GM23248 (cell line): ENCODE data around the gene GFOD1. TPM values are rescaled to one million over a fixed set of nuclear protein-coding genes. Genes with fewer than 3 reads are reported as not detected.

Experiments
- DNase-seq: peaks from one replicate; pipeline ENCODE4 v3.0.0-alpha.2; 2015
- H2AFZ ChIP-seq: fragments of 200-600 bp; sonication (generic); 2 replicates; pipeline ENCODE4 v1.6.1; 2016; ENCODE audit warnings: antibody characterized with exemption
- H3F3A ChIP-seq: fragments of 200-600 bp; sonication (generic); 2 replicates; pipeline ENCODE4 v1.6.1; 2016; ENCODE audit warnings: mild to moderate bottlenecking, antibody characterized with exemption, mixed run types; ENCODE audit not compliant: insufficient read depth
- H3K27ac ChIP-seq: fragments of 200-600 bp; sonication (generic); 2 replicates; pipeline ENCODE4 v1.5.1; 2016; ENCODE audit warnings: mild to moderate bottlenecking
- H3K27me3 ChIP-seq: fragments of 200-600 bp; sonication (generic); replicated peaks from 2 replicates; pipeline ENCODE4 v1.6.1; 2016; ENCODE audit warnings: mild to moderate bottlenecking; ENCODE audit not compliant: insufficient read depth
- H3K36me3 ChIP-seq: fragments of 200-600 bp; sonication (generic); 2 replicates; pipeline ENCODE4 v1.6.1; 2016; ENCODE audit warnings: low read depth, mild to moderate bottlenecking
- H3K4me1 ChIP-seq: fragments of 200-600 bp; sonication (generic); 2 replicates; pipeline ENCODE4 v1.6.1; 2016; ENCODE audit warnings: mild to moderate bottlenecking; ENCODE audit not compliant: insufficient read depth
- H3K4me2 ChIP-seq: fragments of 200-600 bp; sonication (generic); one replicate; pipeline ENCODE4 v1.6.1; 2016; ENCODE audit warnings: mild to moderate bottlenecking; ENCODE audit not compliant: unreplicated experiment
- H3K4me3 ChIP-seq: fragments of 200-600 bp; sonication (generic); 2 replicates; pipeline ENCODE4 v1.5.1; 2016; ENCODE audit warnings: mild to moderate bottlenecking
- H3K79me2 ChIP-seq: fragments of 200-600 bp; sonication (generic); 2 replicates; pipeline ENCODE4 v1.6.1; 2016; ENCODE audit warnings: mild to moderate bottlenecking; ENCODE audit not compliant: insufficient read depth
- H3K9ac ChIP-seq: fragments of 200-600 bp; sonication (generic); 2 replicates; pipeline ENCODE4 v1.6.1; 2016; ENCODE audit warnings: mild to moderate bottlenecking
- H3K9me2 ChIP-seq: fragments of 200-600 bp; sonication (generic); 2 replicates; pipeline ENCODE4 v1.6.1; 2016; ENCODE audit warnings: mixed run types, mild to moderate bottlenecking, moderate library complexity; ENCODE audit not compliant: insufficient read depth
- H3K9me3 ChIP-seq: fragments of 200-600 bp; sonication (generic); one replicate; pipeline ENCODE4 v1.6.1; 2017; ENCODE audit warnings: low read depth
- H4K20me1 ChIP-seq: fragments of 200-600 bp; sonication (generic); 2 replicates; pipeline ENCODE4 v1.6.0; 2016; ENCODE audit not compliant: insufficient read depth
- EZH2 ChIP-seq: fragments of 200-600 bp; sonication (generic); IDR thresholded peaks from 2 replicates; pipeline ENCODE4 v1.6.1; 2018; ENCODE audit warnings: antibody characterized with exemption, mild to moderate bottlenecking; ENCODE audit not compliant: insufficient read depth, poor library complexity, severe bottlenecking
- EZH2phosphoT487 ChIP-seq: fragments of 200-600 bp; sonication (generic); IDR thresholded peaks from 2 replicates; pipeline ENCODE4 v1.6.1; 2018; ENCODE audit warnings: antibody characterized with exemption, moderate library complexity, mild to moderate bottlenecking, low read depth; ENCODE audit not compliant: insufficient read depth
- WGBS, 2 experiments: methylation state at CpG; one replicate each; pipeline ENCODE4 v1.1.6; 2015 to 2017; ENCODE audit warnings: low lambda C conversion rate in 2 of 2, low coverage in 1 of 2; ENCODE audit errors: missing lambda C conversion rate in 2 of 2; 5-methylcytosine and 5-hydroxymethylcytosine counted together
- in situ Hi-C: fragments of 300-500 bp; cut with MboI; formaldehyde crosslinking; loops from 2 replicates; pipeline ENCODE4 v1.15.0; 2020
- polyA plus RNA-seq: library from polyadenylated mRNA; unstranded; fragments of >200 nt; fragmentation: Nextera tagmentation; extraction: Ambion mirVana; gene quantifications from 2 replicates; pipeline ENCODE4 v1.2.1, GENCODE V29; 2016
- total RNA-seq: library from RNA; depleted of rRNA; stranded (reverse); fragments of >200 nt; shearing (Covaris generic); gene quantifications from 2 replicates; pipeline ENCODE4 v1.2.3, GENCODE V29; 2014; rRNA removed

Gene GFOD1
- total and polyA plus RNA-seq, 2 experiments from 2014 or later, result 0.84 to 0.97 TPM

GRCh38 chr6:13311155-13311554 lies 176.2 kb downstream of the GFOD1 start:
- in situ Hi-C loops, result loop anchor here (10.0 kb wide), 1 partner anchor 396 kb away; no protein-coding TSS in a partner anchor
- no peak overlapping the region for H2AFZ ChIP-seq
- H3F3A ChIP-seq, result no peaks in the 10 kb centered on the region
- TF ChIP-seq EZH2phosphoT487, result no peak
- TF ChIP-seq EZH2, result no peak
- no peak for DNase-seq
- no peak overlapping the region for H3K27ac ChIP-seq
- no peaks in the 10 kb centered on the region for H3K27me3 ChIP-seq
- 0% methylated on average over 1 of the region's 1 CpG for WGBS, 2 experiments
- no peaks in the 10 kb centered on the region for H3K9me2 ChIP-seq
- no peak overlapping the region for H3K9ac ChIP-seq
- peaks cover 20% of the 10 kb centered on the region for H3K36me3 ChIP-seq
- H4K20me1 ChIP-seq, result no peaks in the 10 kb centered on the region
- H3K4me3 ChIP-seq, result no peak overlapping the region
- H3K4me1 ChIP-seq, result no peaks in the 10 kb centered on the region
- H3K4me2 ChIP-seq, result no peak overlapping the region
- H3K9me3 ChIP-seq, result no peaks in the 10 kb centered on the region
- no peaks in the 10 kb centered on the region for H3K79me2 ChIP-seq

DNA sequence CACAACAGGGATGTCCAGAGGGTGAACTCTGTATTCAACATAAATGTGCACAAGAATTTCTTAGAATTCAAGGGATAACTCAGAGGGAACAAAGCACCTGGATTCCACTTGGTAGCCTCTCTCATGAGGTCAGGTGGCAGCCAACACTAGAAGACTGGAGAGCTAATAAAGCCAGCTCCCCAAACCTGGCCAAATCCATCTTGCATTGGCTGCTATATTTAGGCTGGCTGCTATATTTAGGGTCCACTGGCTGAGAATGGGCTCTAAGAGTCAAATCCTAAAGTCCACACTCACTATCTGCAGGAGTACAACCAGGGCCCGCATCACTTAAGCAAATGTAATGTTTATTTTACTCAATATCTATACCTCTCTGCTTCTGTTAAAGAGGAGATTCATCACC lies 179.1 kb downstream of the GFOD1 start:
- no peak for DNase-seq
- WGBS, 2 experiments, result 100% methylated on average over 1 of the region's 1 CpG
- Histone ChIP-seq H3K27me3 (no peaks in the 10 kb centered on the region), H3K4me1 (peaks cover 7% of the 10 kb centered on the region), H3K9me2 (no peaks in the 10 kb centered on the region), H3F3A (peaks cover 14% of the 10 kb centered on the region), H3K4me2 (no peak overlapping the region), H3K36me3 (peaks cover 20% of the 10 kb centered on the region), H3K9ac (no peak overlapping the region), H3K79me2 (no peaks in the 10 kb centered on the region), H4K20me1 (no peaks in the 10 kb centered on the region), H3K9me3 (no peaks in the 10 kb centered on the region), H3K4me3 (no peak overlapping the region), H3K27ac (no peak overlapping the region), H2AFZ (no peak overlapping the region)
- no peak for TF ChIP-seq EZH2phosphoT487
- TF ChIP-seq EZH2, result no peak
- in situ Hi-C loops, result no loop called here

Other genes starting within 250 kb of the GFOD1 start
- 8.5 and 18.7 TPM in 2 replicates for gene TBC1D7, start 159.1 kb downstream of the GFOD1 start, total RNA-seq
- 25.7 and 25.8 TPM in 2 replicates for gene TBC1D7, start 159.1 kb downstream of the GFOD1 start, polyA plus RNA-seq
- gene SIRT5, start 87.0 kb upstream of the GFOD1 start, total RNA-seq, result 4.8 and 5.3 TPM in 2 replicates
- 6.1 and 7.0 TPM in 2 replicates for gene SIRT5, start 87.0 kb upstream of the GFOD1 start, polyA plus RNA-seq
- 48.7 and 53.1 TPM in 2 replicates for gene NOL7, start 127.7 kb upstream of the GFOD1 start, total RNA-seq
- 122 and 124 TPM in 2 replicates for gene NOL7, start 127.7 kb upstream of the GFOD1 start, polyA plus RNA-seq
- 28.3 and 29.8 TPM in 2 replicates for gene RANBP9, start 224.2 kb upstream of the GFOD1 start, total RNA-seq
- gene RANBP9, start 224.2 kb upstream of the GFOD1 start, polyA plus RNA-seq, result 8.0 and 8.8 TPM in 2 replicates